ENCODE results near the gene MVB12A.

Gene MVB12A

DNA sequence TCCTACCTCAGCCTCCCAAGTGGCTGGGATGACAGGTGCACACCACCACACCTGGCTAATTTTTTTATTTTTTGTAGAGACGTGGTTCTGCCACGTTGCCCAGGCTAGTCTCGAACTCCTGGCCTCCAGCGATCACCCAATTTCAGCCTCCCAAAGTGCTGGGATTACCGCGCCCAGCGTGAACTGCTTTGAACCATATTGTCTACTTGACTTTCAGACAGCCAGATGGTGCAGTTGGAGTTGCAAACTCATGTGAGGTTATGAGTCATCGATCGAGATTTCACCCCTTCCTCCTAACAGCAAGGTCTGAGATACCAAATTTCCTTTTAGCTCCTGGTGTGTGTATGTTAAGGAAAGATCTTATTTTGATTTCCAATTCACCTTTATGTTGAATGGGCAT is 53.2 kb downstream of the MVB12A start:
- no peak for DNase-seq
